HL-60 (cell line): Measurements from ENCODE around the gene CZIB.

Experiments
- GABPA ChIP-seq: IDR thresholded peaks from 2 replicates; pipeline ENCODE4 v1.6.1; 2012; ENCODE audit warnings: low read depth
- POLR2AphosphoS5 ChIP-seq: IDR thresholded peaks from 2 replicates; pipeline ENCODE4 v1.6.1; 2012; ENCODE audit warnings: low read depth
- TF ChIP-seq, protein P1 (sequence below): IDR thresholded peaks from one replicate; pipeline ENCODE4 v1.5.1; 2011; ENCODE audit warnings: low read length, control low read depth, inconsistent platforms; ENCODE audit not compliant: insufficient read depth

DNA sequence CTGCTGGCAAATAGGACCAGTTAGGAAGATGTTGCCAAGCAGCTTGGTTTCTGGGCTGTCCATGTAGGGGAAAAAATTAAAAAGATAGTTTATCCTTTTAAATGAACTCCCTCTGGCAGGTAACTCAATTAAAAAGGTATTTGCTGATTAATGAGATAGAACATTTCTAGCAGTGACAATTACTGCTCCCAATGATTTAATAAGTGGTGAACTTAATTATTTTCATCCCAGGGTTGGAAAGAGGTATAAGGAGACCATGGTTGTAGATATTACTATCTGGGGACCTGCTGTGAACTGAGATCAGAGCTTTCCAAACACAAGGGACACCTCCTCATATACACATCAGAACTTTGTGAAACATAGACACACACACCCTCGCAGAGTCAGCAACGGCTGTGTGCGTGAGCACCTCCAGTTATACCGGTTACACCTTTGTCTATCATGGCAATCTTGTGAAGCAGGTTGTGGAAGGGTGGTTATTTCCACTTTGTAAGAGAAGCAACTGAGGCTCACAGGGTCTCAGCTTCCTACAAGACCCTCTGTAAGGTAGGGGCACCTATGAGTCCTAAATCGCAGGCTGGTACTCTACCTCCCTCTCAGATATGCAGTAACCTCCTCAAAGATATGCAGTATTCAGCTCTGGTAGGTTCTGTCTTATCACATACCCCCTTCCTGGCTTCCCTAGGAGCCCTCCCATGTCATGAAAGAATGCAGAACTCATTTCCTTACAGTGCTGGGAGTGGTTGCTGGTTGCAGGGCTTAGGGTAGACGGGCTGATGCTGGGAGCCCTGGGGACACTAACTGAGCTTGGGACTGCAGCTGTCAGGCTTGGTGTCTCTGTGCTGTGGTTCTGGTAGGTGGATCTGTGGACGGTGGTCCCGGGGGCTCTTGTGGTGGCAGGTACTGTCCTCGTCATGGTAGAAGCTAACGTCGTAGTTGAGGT is 36.3 kb upstream of the CZIB start:
- TF ChIP-seq, protein P1, sequence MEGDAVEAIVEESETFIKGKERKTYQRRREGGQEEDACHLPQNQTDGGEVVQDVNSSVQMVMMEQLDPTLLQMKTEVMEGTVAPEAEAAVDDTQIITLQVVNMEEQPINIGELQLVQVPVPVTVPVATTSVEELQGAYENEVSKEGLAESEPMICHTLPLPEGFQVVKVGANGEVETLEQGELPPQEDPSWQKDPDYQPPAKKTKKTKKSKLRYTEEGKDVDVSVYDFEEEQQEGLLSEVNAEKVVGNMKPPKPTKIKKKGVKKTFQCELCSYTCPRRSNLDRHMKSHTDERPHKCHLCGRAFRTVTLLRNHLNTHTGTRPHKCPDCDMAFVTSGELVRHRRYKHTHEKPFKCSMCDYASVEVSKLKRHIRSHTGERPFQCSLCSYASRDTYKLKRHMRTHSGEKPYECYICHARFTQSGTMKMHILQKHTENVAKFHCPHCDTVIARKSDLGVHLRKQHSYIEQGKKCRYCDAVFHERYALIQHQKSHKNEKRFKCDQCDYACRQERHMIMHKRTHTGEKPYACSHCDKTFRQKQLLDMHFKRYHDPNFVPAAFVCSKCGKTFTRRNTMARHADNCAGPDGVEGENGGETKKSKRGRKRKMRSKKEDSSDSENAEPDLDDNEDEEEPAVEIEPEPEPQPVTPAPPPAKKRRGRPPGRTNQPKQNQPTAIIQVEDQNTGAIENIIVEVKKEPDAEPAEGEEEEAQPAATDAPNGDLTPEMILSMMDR = no peak
- TF ChIP-seq POLR2AphosphoS5 = no peak
- TF ChIP-seq GABPA = no peak
